ENCODE measurements around the gene WNT3A. TPM values are rescaled to one million over a fixed set of nuclear protein-coding genes. Genes with fewer than 3 reads are reported as not detected.

Gene WNT3A
- total and polyA plus RNA-seq, 2 donors (not counting 3 experiments of a cell fraction or from before 2014, with no cell fraction given) = not detected

DNA sequence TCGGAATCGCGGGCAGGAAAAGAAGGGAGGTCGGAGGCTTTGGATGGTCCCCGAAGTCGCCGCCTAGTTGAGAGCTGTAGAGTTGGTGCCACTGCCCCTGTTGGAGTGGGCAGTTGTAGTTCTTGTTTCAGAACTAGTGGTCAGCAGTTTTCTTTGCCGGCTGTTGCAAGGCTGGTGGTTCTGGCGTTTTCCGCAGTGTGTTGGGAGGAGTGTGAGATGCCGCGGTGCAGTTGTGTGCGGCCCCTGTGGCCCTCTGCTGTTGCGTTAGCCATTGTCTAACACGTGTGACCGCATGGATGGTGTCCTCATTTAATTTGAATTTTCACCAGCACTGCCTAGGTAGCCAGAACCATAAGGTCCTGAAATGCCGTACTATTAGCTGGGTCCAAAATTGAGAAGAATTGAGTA is 77.1 kb downstream of the WNT3A start:
- Histone ChIP-seq H3K4me2 (ENCODE audit: insufficient read depth, low read length) (peak overlapping the region; percentile 96), H3K4me3 (replicated peaks in 1 of 3; ENCODE audit: insufficient read depth in 1 of 3, low read depth in 1 of 3, low read length in 3 of 3) (peak overlapping the region; percentile 51 to 86 (median 56)), H2AFZ (ENCODE audit: low read depth, low read length) (no peak overlapping the region), H3K79me2 (ENCODE audit: control insufficient read depth, insufficient read depth, low read length) (peaks cover 76% of the 10 kb centered on the region), H3K9me3 (replicated peaks; ENCODE audit: control insufficient read depth, insufficient read depth, low read length) (no peaks in the 10 kb centered on the region), H3K4me1 (ENCODE audit: control insufficient read depth, extremely low read depth, insufficient read depth, low read length) (peaks cover 52% of the 10 kb centered on the region), H3K27ac (ENCODE audit: insufficient read depth, low read depth, low read length) (peak overlapping the region; percentile 94), H4K20me1 (replicated peaks; ENCODE audit: control insufficient read depth, extremely low read depth, insufficient read depth, low read length) (peaks cover 4% of the 10 kb centered on the region), H3K9me1 (replicated peaks; ENCODE audit: control insufficient read depth, extremely low read depth, insufficient read depth, low read length) (no peaks in the 10 kb centered on the region), H3K36me3 (ENCODE audit: control insufficient read depth in 2 of 2, extremely low read depth in 1 of 2, insufficient read depth in 2 of 2, low read length in 2 of 2) (peaks cover 0 to 4% of the 10 kb centered on the region in 2 experiments), H3K27me3 (ENCODE audit: control insufficient read depth in 2 of 2, insufficient read depth in 2 of 2, low read length in 2 of 2) (no peaks in the 10 kb centered on the region), H3K9ac (replicated peaks; ENCODE audit: extremely low read depth, insufficient read depth, low read length) (peak overlapping the region; percentile 99)
- ChIA-PET POLR2A (interaction anchor here (1.2 kb wide), 1 partner anchor 81 kb away, joined by 4 read pairs; no protein-coding TSS in a partner anchor), CTCF (interaction anchor here (0.9 to 2.5 kb wide), 3 partner anchors 18 to 85 kb away, joined by 3 to 10 read pairs (median 9); partner anchors contain the start of gene MRPL55)
- dilution Hi-C loops (cut with MboI; ENCODE audit: extremely low pct_ligation_motif_present, low sequenced_read_pairs) (no loop called here), intact Hi-C loops (cut with micrococcal nuclease) (loop anchor here (2.0 to 10.0 kb wide), 5 partner anchors 82 to 519 kb away; partner anchors contain the start of genes JMJD4, SNAP47, WNT9A and ZNF678)
- FAIRE-seq (no peak), DNase-seq (ENCODE audit: low read depth, low spot score) (peak; percentile 37)
- TSS peak; percentile 26 for BruUV-seq (replicated peaks)
- TF ChIP-seq JUN (IDR thresholded peaks at IDR 0.05; ENCODE audit: borderline replicate concordance, insufficient read depth, insufficient read length, low read depth) = no peak
- TF ChIP-seq GATA2 (IDR thresholded peaks at IDR 0.05; ENCODE audit: insufficient read depth, insufficient read length, low read depth, low read length) = no peak
- TF ChIP-seq, protein P1, sequence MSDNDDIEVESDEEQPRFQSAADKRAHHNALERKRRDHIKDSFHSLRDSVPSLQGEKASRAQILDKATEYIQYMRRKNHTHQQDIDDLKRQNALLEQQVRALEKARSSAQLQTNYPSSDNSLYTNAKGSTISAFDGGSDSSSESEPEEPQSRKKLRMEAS (IDR thresholded peaks at IDR 0.05; ENCODE audit: insufficient read depth, insufficient read length) = no peak

DNA sequence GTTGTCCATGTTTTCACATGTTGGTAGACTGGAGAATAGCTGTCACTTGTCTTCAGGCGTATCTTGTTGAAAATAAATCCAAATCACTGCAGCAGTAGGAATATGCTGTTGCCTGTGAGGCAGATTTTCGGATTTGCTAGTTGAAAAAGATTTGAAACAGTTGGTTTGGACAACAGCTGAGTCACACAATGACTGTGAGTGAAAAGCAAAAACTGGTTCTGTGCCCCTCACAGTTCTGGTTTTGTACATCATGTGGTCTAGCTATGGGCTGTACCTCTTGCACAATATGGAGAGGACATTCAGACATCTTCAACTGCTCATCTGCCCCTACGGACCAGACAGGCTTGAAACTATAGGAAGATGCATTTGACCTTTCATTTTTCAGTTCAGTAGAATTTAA is 77.5 kb downstream of the WNT3A start:
- no peaks in the 10 kb centered on the region for H3K9me1 ChIP-seq (replicated peaks; ENCODE audit: control insufficient read depth, extremely low read depth, insufficient read depth, low read length)
- no peaks in the 10 kb centered on the region for H3K27me3 ChIP-seq (ENCODE audit: control insufficient read depth in 2 of 2, insufficient read depth in 2 of 2, low read length in 2 of 2)
- H2AFZ ChIP-seq (ENCODE audit: low read depth, low read length) = no peak overlapping the region
- no peaks in the 10 kb centered on the region for H3K9me3 ChIP-seq (replicated peaks; ENCODE audit: control insufficient read depth, insufficient read depth, low read length)
- peak overlapping the region; percentile 96 for H3K4me2 ChIP-seq (ENCODE audit: insufficient read depth, low read length)
- peaks cover 81% of the 10 kb centered on the region for H3K79me2 ChIP-seq (ENCODE audit: control insufficient read depth, insufficient read depth, low read length)
- dilution Hi-C loops (cut with MboI; ENCODE audit: extremely low pct_ligation_motif_present, low sequenced_read_pairs) (no loop called here), intact Hi-C loops (cut with micrococcal nuclease) (loop anchor here (5.0 to 10.0 kb wide), 4 partner anchors 82 to 520 kb away; partner anchors contain the start of genes JMJD4, SNAP47 and ZNF678)
- H3K9ac ChIP-seq (replicated peaks; ENCODE audit: extremely low read depth, insufficient read depth, low read length) = peak overlapping the region; percentile 99
- CTCF ChIA-PET = interaction anchor here (0.9 to 2.5 kb wide), 3 partner anchors 18 to 85 kb away, joined by 3 to 10 read pairs (median 9); partner anchors contain the start of gene MRPL55
- H3K27ac ChIP-seq (ENCODE audit: insufficient read depth, low read depth, low read length) = peak overlapping the region; percentile 94
- FAIRE-seq (peak; percentile 89), DNase-seq (ENCODE audit: low read depth, low spot score) (peak; percentile 32)
- peaks cover 57% of the 10 kb centered on the region for H3K4me1 ChIP-seq (ENCODE audit: control insufficient read depth, extremely low read depth, insufficient read depth, low read length)
- peak overlapping the region; percentile 51 to 86 (median 56) for H3K4me3 ChIP-seq (replicated peaks in 1 of 3; ENCODE audit: insufficient read depth in 1 of 3, low read depth in 1 of 3, low read length in 3 of 3)
- BruUV-seq (replicated peaks) = no TSS peak
- POLR2A ChIA-PET = interaction anchor here (1.2 kb wide), 1 partner anchor 81 kb away, joined by 4 read pairs; no protein-coding TSS in a partner anchor
- peaks cover 0 to 5% of the 10 kb centered on the region in 2 experiments for H3K36me3 ChIP-seq (ENCODE audit: control insufficient read depth in 2 of 2, extremely low read depth in 1 of 2, insufficient read depth in 2 of 2, low read length in 2 of 2)
- H4K20me1 ChIP-seq (replicated peaks; ENCODE audit: control insufficient read depth, extremely low read depth, insufficient read depth, low read length) = peaks cover 4% of the 10 kb centered on the region
- TF ChIP-seq FOS (IDR thresholded peaks at IDR 0.05; ENCODE audit: borderline replicate concordance, insufficient read depth, low read length) = peak; percentile 22
- TF ChIP-seq, protein P1 (IDR thresholded peaks at IDR 0.05; ENCODE audit: insufficient read depth, insufficient read length) = no peak

Data from endothelial cell of umbilical vein (primary cell).